SK-N-SH (cell line): Measurements from ENCODE around the gene GRIP2. TPM values are rescaled to one million over a fixed set of nuclear protein-coding genes. Genes with fewer than 3 reads are reported as not detected.

Experiments
- CTCF ChIA-PET: fragments of 300-600, 350-600 bp; formaldehyde crosslinking; extraction: SDS; loops from one replicate; lab custom pipeline; 2021; lab: Yijun Ruan, JAX
- POLR2A ChIA-PET: fragments of 350-600 bp; sonication (Branson Sonifier 250); formaldehyde crosslinking; extraction: SDS; loops from one replicate; lab custom pipeline; 2020; ENCODE audit warnings: antibody characterized with exemption, inconsistent platforms; lab: Yijun Ruan, JAX
- DNase-seq: peaks from one replicate; pipeline ENCODE4 v3.0.0; 2012
- H2AFZ ChIP-seq: fragments of 200-600 bp; sonication (generic); 2 replicates; pipeline ENCODE4 v1.8.1; 2016; ENCODE audit warnings: antibody characterized with exemption, mild to moderate bottlenecking, low read depth
- H3F3A ChIP-seq: fragments of 200-600 bp; sonication (generic); replicated peaks from 2 replicates; pipeline ENCODE3; 2016; ENCODE audit warnings: antibody characterized with exemption, mild to moderate bottlenecking; ENCODE audit not compliant: insufficient read depth
- H3K27ac ChIP-seq, 2 experiments: fragments of 200-500 bp in 1 of 2; fragments of 200-600 bp in 1 of 2; sonication (Bioruptor generic) in 1 of 2; sonication (generic), shearing (Covaris generic) in 1 of 2; 2 replicates each; pipeline versions ENCODE4 v1.5.1 to v1.6.1; 2014 to 2016; ENCODE audit warnings: low read depth in 2 of 2, inconsistent platforms in 1 of 2, low read length in 1 of 2, mild to moderate bottlenecking in 1 of 2, mixed read lengths in 1 of 2
- H3K27me3 ChIP-seq: fragments of 200-600 bp; sonication (generic), shearing (Covaris generic); 2 replicates; pipeline ENCODE4 v1.6.1; 2016; ENCODE audit warnings: mixed run types; ENCODE audit not compliant: insufficient read depth
- H3K36me3 ChIP-seq, 2 experiments: fragments of 200-500 bp in 1 of 2; fragments of 200-600 bp in 1 of 2; sonication (Bioruptor generic) in 1 of 2; sonication (generic) in 1 of 2; replicated peaks in 1 of 2; 2 replicates each; pipeline versions ENCODE3 to v1.5.1; 2014 to 2016; ENCODE audit warnings: low read length in 1 of 2, mild to moderate bottlenecking in 1 of 2; ENCODE audit not compliant: insufficient read depth in 2 of 2, control insufficient read depth in 1 of 2
- H3K4me1 ChIP-seq, 2 experiments: fragments of 200-500 bp in 1 of 2; fragments of 200-600 bp in 1 of 2; sonication (Bioruptor generic) in 1 of 2; sonication (generic), shearing (Covaris generic) in 1 of 2; 2 replicates each; pipeline versions ENCODE4 v1.5.1 to v1.6.1; 2014 to 2016; ENCODE audit warnings: low read depth in 1 of 2, low read length in 1 of 2, mixed run types in 1 of 2; ENCODE audit not compliant: insufficient read depth in 2 of 2, control insufficient read depth in 1 of 2
- H3K4me2 ChIP-seq: fragments of 200-600 bp; sonication (generic), shearing (Covaris generic); 2 replicates; pipeline ENCODE4 v1.6.1; 2017; ENCODE audit warnings: mixed run types
- H3K4me3 ChIP-seq, 2 experiments: fragments of 200-500 bp in 1 of 2; fragments of 200-600 bp in 1 of 2; sonication (Bioruptor generic) in 1 of 2; sonication (generic), shearing (Covaris generic) in 1 of 2; 2 replicates each; pipeline versions ENCODE4 v1.5.1 to v1.8.1; 2014 to 2016; ENCODE audit warnings: low read depth in 2 of 2, inconsistent platforms in 1 of 2, low read length in 1 of 2, mild to moderate bottlenecking in 1 of 2, mixed read lengths in 1 of 2, moderate library complexity in 1 of 2
- H3K79me2 ChIP-seq: fragments of 200-600 bp; sonication (generic); 2 replicates; pipeline ENCODE4 v1.8.1; 2017; ENCODE audit warnings: mild to moderate bottlenecking; ENCODE audit not compliant: insufficient read depth
- H3K9ac ChIP-seq: fragments of 200-600 bp; sonication (generic); 2 replicates; pipeline ENCODE4 v1.6.1; 2017; ENCODE audit warnings: mixed run types
- H3K9me2 ChIP-seq: fragments of 200-600 bp; sonication (generic); 2 replicates; pipeline ENCODE4 v1.6.1; 2017; ENCODE audit warnings: mixed run types
- H3K9me3 ChIP-seq: fragments of 200-600 bp; sonication (generic); 2 replicates; pipeline ENCODE4 v1.6.1; 2017; ENCODE audit warnings: mixed run types, mild to moderate bottlenecking, moderate library complexity
- H4K20me1 ChIP-seq: fragments of 200-600 bp; sonication (generic); 2 replicates; pipeline ENCODE4 v1.6.1; 2017; ENCODE audit warnings: mild to moderate bottlenecking, mixed run types; ENCODE audit not compliant: insufficient read depth
- EP300 ChIP-seq, 2 experiments: IDR thresholded peaks; 2 replicates each; pipeline versions ENCODE4 v1.4.0 to v1.6.1; 2012; ENCODE audit warnings: borderline replicate concordance in 1 of 2, low read depth in 1 of 2, low read length in 1 of 2
- GABPA ChIP-seq: IDR thresholded peaks from 2 replicates; pipeline ENCODE4 v1.4.0; 2012; ENCODE audit warnings: low read depth, mild to moderate bottlenecking
- IRF3 ChIP-seq: fragments of 150-350 bp; IDR thresholded peaks from 2 replicates; pipeline ENCODE4 v1.6.1; 2016; ENCODE audit warnings: mild to moderate bottlenecking, low read depth, low read length
- JUND ChIP-seq: IDR thresholded peaks from 2 replicates; pipeline ENCODE4 v1.4.0; 2012
- MAX ChIP-seq: IDR thresholded peaks from 2 replicates; pipeline ENCODE4 v1.4.0; 2012; ENCODE audit warnings: low read depth
- MEF2A ChIP-seq: IDR thresholded peaks from 2 replicates; pipeline ENCODE4 v1.4.0; 2012; ENCODE audit warnings: low read depth, borderline replicate concordance
- NFIC ChIP-seq: IDR thresholded peaks from 2 replicates; pipeline ENCODE4 v1.4.0; 2012; ENCODE audit warnings: borderline replicate concordance
- PBX3 ChIP-seq: IDR thresholded peaks from 2 replicates; pipeline ENCODE4; 2012
- REST ChIP-seq: IDR thresholded peaks from 2 replicates; pipeline ENCODE4 v1.6.1; 2012; ENCODE audit warnings: mild to moderate bottlenecking, low read depth, low read length, moderate library complexity
- RFX5 ChIP-seq: IDR thresholded peaks from 2 replicates; pipeline ENCODE4 v1.6.1; 2012; ENCODE audit warnings: mild to moderate bottlenecking, improper control_type of control experiment, low read length
- RXRA ChIP-seq: IDR thresholded peaks from 2 replicates; pipeline ENCODE4 v1.4.0; 2012; ENCODE audit warnings: low read depth, mild to moderate bottlenecking, borderline replicate concordance
- SMC3 ChIP-seq: IDR thresholded peaks from 2 replicates; pipeline ENCODE4 v1.6.1; 2012; ENCODE audit warnings: low read depth, low read length, improper control_type of control experiment
- TCF12 ChIP-seq: IDR thresholded peaks from 2 replicates; pipeline ENCODE4 v1.4.0; 2012
- TEAD4 ChIP-seq: IDR thresholded peaks from 2 replicates; pipeline ENCODE4 v1.4.0; 2012; ENCODE audit warnings: mild to moderate bottlenecking, borderline replicate concordance; ENCODE audit not compliant: insufficient read depth
- YY1 ChIP-seq: IDR thresholded peaks from 2 replicates; pipeline ENCODE4 v1.4.0; 2012; ENCODE audit warnings: low read depth, mild to moderate bottlenecking
- ZBTB33 ChIP-seq: IDR thresholded peaks from 2 replicates; pipeline ENCODE4 v1.4.0; 2012; ENCODE audit warnings: low read depth, borderline replicate concordance
- WGBS: methylation state at CpG from one replicate; pipeline ENCODE4 v1.1.6; 2017; ENCODE audit warnings: low lambda C conversion rate; 5-methylcytosine and 5-hydroxymethylcytosine counted together
- polyA plus RNA-seq, 3 experiments: library from polyadenylated mRNA; depleted of rRNA; stranded (reverse); fragments of >200 nt; gene quantifications; 2 replicates each; pipeline ENCODE4 v1.2.3, GENCODE V29; 2012

The GRIP2 gene
- polyA plus RNA-seq, 1 of the 3 experiments (the other 2 are of a cell fraction) = 0.15 TPM

GRCh38 chr3:14460342-14461005 is 79.7 kb downstream of the GRIP2 start:
- Histone ChIP-seq H3K27me3 (no peaks in the 10 kb centered on the region), H4K20me1 (no peaks in the 10 kb centered on the region), H3K4me3 (no peak overlapping the region)
- POLR2A ChIA-PET = no interaction called here
- WGBS = 57% methylated on average over 6 of the region's 9 CpGs
- TF ChIP-seq MAX (peak; percentile 77; the same call in 1 of the 2 replicates), TEAD4 (no peak), PBX3 (peak; percentile 31; the same call in 1 of the 2 replicates), RXRA (peak; percentile 57; the same call in 1 of the 2 replicates), TCF12 (peak; percentile 88), NFIC (peak; percentile 99), YY1 (peak; percentile 56; the same call in 1 of the 2 replicates), EP300 (IDR thresholded peaks at IDR 0.05; ENCODE audit: borderline replicate concordance in 1 of 2, low read depth in 1 of 2, low read length in 1 of 2) (peak in 1 of 2 experiments; percentile 81; a peak in 1 of 4 replicates), MEF2A (peak; percentile 16; the same call in 1 of the 2 replicates), RFX5 (no peak)
- TF ChIP-seq, all 33 proteins: peak for 8
- Histone ChIP-seq H3K36me3 (peaks cover 22 to 24% of the 10 kb centered on the region in 2 experiments), H3K27ac (peak overlapping the region; percentile 48 to 76; a peak in 3 of 4 replicates), H2AFZ (no peak overlapping the region), H3K4me1 (peaks cover 9 to 17% of the 10 kb centered on the region in 2 experiments; a peak in 3 of 4 replicates), H3F3A (peaks cover 6% of the 10 kb centered on the region), H3K79me2 (no peaks in the 10 kb centered on the region), H3K9ac (no peak overlapping the region), H3K9me2 (no peaks in the 10 kb centered on the region), H3K9me3 (no peaks in the 10 kb centered on the region), H3K4me2 (peak overlapping the region; percentile 9; the same call in 1 of the 2 replicates)
- CTCF ChIA-PET = interaction anchor here (0.9 to 5.0 kb wide), 10 partner anchors 9 to 257 kb away, joined by 3 to 82 read pairs (median 4); no protein-coding TSS in a partner anchor
- no peak for DNase-seq

- peak overlapping the region in 1 of 2 experiments; percentile 76; a peak in 2 of 4 replicates for H3K27ac ChIP-seq
- no peak for DNase-seq
- peaks cover 19 to 24% of the 10 kb centered on the region in 2 experiments for H3K36me3 ChIP-seq
- H3K9me3 ChIP-seq = no peaks in the 10 kb centered on the region
- POLR2A ChIA-PET = no interaction called here
- H4K20me1 ChIP-seq = no peaks in the 10 kb centered on the region
- peaks cover 9 to 17% of the 10 kb centered on the region in 2 experiments; a peak in 3 of 4 replicates for H3K4me1 ChIP-seq
- 84% methylated on average over 3 of the region's 3 CpGs for WGBS
- H3F3A ChIP-seq = peaks cover 6% of the 10 kb centered on the region
- no peak overlapping the region for H3K9ac ChIP-seq
- H3K79me2 ChIP-seq = no peaks in the 10 kb centered on the region
- peak overlapping the region; percentile 9; the same call in 1 of the 2 replicates for H3K4me2 ChIP-seq
- H3K4me3 ChIP-seq = no peak overlapping the region
- H2AFZ ChIP-seq = no peak overlapping the region
- CTCF ChIA-PET = interaction anchor here (0.9 to 8.0 kb wide), 5 partner anchors 14 to 257 kb away, joined by 3 to 82 read pairs (median 13); no protein-coding TSS in a partner anchor
- H3K9me2 ChIP-seq = no peaks in the 10 kb centered on the region
- H3K27me3 ChIP-seq = no peaks in the 10 kb centered on the region
- no peak for TF ChIP-seq SMC3
- no peak for TF ChIP-seq YY1
- TF ChIP-seq REST = no peak
- no peak for TF ChIP-seq ZBTB33
- TF ChIP-seq JUND = no peak
- TF ChIP-seq IRF3 = no peak
- TF ChIP-seq TEAD4 = no peak
- TF ChIP-seq PBX3 = no peak
- TF ChIP-seq RXRA = no peak
- no peak for TF ChIP-seq GABPA
- TF ChIP-seq RFX5 = no peak
- no peak for TF ChIP-seq MEF2A
These were observed 80.4 kb downstream of the GRIP2 start for GRCh38 chr3:14459787-14460186.
